HG02571 (cell line): Measurements from ENCODE around the gene TUBAL3.
"Not testable (repeated sequence)": the region's sequence is repeated elsewhere in the genome, so short reads cannot be mapped to it uniquely, and the experiment has no call there.

Experiments used
- ATAC-seq: cut with Tn5 transposase; IDR thresholded peaks from one replicate; pipeline ENCODE4 v1.9.1; 2021; ENCODE audit warnings: mild to moderate bottlenecking, moderate library complexity; ENCODE audit not compliant: unreplicated experiment

Gene TUBAL3

DNA sequence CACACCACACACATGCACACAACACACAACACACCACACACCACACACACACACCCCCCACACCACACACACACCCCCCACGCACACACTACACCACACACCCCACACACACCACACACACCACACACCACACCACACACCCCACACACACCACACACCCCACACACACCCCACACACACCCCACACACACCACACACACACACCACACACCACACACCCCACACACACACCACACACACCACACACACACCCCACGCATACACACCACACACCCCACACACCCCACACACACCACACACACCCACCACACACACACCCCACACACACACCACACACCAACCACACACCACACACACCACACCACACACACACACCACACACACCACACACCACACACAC, 23.4 kb downstream of the TUBAL3 start:
- ATAC-seq = no peak

DNA sequence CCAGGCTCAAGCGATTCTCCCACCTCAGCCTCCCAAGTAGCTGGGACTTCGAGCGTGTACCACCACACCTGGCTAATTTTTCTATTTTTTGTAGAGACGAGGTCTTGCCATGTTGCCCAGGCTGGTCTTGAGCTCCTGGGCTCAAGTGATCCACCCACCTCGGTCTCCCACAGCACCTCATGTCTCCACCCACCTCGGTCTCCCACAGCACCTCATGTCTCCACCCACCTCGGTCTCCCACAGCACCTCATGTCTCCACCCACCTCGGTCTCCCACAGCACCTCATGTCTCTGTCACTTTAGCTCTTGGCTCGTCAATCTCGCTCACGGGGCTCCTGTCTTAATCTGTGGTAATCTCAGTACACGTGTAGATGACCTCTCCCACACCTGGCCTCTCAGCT, 24.2 kb downstream of the TUBAL3 start:
- ATAC-seq = not testable (repeated sequence)

DNA sequence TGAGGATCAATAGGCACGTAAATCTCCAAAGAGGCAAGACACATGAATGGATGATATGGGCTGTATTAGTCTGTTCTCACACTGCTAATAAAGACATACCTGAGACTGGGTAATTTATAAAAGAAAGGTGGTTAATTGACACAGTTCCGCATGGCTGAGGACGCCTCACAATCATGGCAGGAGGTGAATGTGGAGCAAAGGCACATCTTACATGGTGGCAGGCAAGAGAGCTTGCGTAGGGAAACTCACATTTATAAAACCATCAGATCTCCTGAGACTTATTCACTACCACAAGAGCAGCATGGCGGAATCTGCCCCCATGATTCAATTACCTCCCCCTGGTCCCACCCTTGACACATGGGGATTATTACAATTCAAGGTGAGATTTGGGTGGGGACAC, 25.4 kb downstream of the TUBAL3 start:
- not testable (repeated sequence) for ATAC-seq

DNA sequence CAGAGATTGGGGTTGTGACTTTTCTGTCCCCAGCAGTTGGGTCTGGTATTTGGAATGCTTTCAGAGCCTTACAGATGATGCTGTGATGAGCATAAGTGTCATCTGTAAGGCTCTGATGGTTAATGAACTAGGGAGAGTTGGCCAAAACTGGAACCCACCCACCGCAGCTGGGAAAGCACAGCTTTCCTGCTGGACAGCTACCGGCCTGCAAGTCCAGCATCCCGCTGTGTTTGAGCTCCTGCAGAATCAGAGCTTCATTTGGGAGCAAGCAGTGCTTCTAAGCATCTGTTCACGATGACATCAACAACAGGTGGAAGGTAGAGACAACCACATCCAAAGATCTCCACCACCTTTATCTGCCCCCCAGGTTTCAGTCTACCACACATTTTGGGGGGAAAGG, 28.2 kb downstream of the TUBAL3 start:
- no peak for ATAC-seq

DNA sequence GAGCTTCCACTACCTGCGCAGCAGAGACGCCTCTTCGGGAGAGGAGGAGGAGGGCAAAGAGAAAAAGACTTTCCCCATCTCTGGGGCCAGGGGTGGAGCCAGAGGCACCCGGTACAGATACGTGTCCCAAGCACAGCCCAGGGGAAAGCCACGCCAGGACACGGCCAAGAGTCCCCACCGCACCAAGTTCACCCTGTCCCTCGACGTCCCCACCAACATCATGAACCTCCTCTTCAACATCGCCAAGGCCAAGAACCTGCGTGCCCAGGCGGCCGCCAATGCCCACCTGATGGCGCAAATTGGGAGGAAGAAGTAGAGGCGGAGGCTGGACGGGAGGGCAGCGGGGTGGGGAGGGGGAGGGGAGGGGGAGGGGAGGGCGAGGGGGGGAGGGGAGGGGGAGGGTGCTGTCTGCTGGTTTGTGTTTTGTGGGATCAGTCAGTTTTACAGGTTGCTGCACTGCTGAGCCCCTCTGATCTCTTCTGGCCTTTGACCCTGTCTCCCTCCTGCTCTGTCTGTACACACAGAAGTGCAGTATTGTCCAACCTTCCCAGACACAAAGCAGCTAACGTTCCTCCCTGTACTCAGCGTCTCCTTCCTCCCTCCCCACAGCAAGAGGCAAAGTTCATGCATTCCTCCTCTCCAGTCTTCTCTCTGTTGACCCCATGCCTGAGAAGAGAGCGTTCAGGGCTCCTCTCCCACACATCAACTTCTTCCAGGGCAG, 30.6 kb downstream of the TUBAL3 start:
- no peak for ATAC-seq

DNA sequence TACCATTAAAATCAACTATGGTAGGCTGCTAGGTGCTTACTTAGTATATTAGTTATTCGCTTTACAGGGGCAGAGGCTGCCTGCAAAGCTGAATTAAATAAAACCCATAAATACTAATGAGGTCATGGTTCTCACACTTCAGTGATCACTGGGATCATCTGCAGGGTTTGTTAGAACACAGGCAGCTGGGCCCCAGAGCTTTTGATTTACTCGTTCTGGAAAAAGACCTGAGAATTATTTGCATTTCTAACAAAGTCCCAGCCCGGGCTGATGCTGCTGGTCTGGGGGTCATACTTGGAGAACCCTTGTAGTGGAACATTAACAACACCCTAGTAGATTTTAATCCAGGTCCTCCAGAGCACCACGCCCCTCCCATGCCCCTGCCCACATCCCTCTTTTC, 31.3 kb downstream of the TUBAL3 start:
- no peak for ATAC-seq

DNA sequence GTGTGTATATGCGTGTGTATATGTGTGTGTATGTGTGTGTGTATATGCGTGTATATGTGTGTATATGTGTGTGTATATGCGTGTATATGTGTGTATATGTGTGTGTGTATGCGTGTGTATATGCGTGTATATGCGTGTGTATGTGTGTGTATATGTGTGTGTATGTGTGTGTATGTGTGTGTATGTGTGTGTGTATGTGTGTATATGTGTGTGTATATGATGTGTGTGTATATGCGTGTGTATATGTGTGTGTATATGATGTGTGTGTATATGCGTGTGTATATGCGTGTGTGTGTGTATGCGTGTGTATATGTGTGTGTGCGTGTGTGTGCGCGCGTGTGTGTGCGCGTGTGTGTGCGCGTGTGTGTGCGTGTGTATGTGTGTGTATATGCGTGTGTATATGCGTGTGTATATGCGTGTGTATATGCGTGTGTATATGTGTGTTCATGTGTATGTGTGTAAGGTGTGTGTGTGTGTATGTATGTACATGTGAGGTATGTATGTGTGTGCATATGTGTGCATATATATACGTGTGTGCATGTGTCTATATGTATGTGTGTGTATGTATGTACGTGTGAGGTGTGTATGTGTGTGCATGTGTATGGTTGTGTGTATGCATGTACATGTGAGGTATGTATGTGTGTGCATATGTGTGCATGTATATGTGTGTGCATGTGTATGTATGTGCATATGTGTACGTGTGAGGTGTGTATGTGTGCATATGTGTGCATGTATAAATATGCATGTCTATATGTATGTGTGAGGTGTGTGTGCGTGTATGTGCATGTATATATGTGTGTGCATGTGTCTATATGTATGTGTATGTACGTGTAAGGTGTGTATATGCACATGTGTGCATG, 33.9 kb downstream of the TUBAL3 start:
- ATAC-seq = no peak

DNA sequence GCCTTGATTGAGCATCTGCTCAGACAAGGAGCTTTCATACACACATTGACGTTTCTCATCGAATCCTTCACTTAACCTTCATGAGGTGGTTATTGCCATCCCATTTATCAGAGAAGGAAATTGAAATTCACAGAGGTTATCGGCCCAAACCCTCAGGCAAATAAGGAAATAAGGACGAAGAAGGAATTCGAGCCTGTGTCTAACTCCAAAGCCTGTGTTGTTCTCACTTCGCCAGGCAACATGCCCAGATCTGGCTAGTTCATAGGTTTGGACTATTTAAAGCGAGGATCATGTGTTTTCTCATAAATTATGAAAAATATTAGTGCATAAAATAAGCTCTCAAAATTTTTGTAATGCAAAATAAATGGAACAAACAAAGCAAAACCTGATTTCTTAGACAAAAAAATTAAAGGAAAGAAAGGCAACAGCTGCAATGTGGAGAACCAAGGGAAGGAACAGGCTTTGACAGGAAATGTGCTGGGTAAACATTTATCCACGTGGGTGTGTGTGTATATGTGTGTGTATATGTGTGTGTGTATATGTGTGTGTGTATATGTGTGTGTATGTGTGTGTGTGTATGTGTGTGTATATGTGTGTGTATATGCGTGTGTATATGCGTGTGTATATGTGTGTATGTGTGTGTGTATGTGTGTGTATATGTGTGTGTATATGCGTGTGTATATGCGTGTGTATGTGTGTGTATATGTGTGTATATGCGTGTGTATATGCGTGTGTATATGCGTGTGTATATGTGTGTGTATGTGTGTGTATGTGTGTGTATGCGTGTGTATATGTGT, 35.1 kb downstream of the TUBAL3 start:
- ATAC-seq = no peak

DNA sequence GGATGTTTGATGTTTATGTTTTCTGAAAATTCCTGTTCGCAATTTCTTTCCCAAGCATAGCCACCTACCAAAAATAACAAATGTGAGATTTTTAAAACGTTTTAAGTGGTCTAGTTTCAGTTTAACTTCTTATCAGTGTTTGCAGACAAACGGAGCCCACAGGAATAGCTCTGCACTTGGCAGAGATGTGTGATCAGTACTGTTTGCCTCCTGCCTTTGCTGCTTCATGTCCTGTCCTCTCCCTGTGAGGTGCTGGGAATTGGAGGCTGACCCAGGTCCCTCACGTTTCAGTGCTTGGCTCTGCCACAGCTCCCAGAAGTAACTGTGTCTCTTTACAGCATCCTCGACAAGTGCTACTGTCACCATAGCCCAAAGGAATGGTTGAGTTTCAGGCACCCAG, 38.7 kb downstream of the TUBAL3 start:
- no peak for ATAC-seq

DNA sequence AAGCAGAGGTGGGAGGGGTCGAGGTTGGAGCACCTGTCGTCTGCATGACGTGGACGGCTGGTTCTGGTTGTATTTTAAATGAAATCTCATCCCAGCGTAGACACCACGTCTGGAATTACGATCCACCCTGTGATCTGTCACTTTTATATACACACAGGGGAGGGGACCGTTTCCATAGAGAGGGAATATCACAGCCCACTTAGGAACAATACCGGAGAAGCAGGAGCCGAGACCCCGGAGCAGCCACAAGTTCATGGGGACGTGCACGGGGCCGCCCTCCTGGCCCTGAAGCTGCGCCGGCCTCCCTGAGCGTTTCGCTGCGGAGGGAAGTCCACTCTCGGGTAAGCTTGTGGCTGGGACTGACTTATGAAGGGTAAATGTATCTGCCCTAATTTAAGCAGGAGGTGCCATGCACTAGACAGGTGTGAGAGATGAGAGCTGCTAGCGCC, 39.7 kb downstream of the TUBAL3 start, which contains the start of gene UCN3:
Gene UCN3 (plus strand): TSS at position 77 of the 449 bp plus-strand sequence. CDS start 8,755 bp downstream, outside the sequence.
- ATAC-seq = no peak

DNA sequence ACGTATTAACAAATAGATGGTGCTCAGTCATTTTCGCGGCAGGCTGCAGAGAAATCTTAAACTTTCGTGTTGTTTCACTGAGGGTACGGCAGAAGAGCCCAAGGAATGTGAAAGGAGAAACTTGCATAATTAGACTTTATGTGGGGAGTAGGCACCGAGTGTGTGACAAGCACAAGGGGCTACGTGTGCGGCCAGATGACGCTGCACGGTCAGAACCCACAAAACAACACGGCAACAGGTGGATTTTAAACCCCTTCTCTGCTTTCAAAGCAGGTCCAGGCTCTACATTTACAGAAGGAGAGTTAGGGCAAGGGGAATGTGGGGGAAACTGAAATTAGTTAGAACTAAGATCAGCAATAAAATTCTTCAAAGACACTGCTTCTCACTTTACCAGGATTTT, 40.3 kb downstream of the TUBAL3 start:
- ATAC-seq = no peak

DNA sequence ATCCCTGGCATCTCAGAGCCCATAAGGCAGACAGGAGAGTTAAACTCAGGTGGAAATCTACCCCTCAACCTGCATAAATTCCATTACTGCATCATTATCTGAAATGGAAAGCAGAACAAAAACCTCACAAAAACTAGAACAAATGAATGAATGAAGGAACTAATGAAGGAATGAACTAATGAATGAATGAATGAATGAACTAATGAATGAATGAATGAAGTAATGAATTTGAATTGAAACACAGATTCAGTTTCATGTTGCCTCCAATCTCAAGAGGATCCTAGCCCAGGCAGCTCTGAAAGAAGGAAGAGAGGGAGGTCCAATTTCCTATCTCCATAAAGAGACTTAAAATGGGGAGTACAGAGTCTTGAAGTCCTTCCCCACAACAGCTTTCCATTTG, 41.8 kb downstream of the TUBAL3 start:
- no peak for ATAC-seq

DNA sequence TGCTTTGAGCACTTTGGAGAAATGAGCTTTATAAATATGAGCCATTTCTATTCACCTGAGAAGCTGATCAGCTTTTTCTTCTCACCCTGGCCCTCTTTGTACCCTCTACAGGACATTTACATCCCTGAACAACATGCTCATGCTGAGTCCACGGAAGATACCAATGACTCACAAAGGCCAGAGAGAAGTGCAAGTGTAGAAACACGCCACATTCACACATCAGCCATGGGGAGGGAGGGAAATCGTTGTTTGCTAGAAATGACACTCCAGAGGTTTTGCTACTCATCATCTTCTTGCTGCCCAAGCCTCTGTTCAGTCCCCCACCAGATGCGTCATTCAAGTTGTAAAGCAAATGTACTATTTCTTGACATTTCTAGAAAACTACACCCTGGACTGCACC, 42.7 kb downstream of the TUBAL3 start:
- no peak for ATAC-seq

DNA sequence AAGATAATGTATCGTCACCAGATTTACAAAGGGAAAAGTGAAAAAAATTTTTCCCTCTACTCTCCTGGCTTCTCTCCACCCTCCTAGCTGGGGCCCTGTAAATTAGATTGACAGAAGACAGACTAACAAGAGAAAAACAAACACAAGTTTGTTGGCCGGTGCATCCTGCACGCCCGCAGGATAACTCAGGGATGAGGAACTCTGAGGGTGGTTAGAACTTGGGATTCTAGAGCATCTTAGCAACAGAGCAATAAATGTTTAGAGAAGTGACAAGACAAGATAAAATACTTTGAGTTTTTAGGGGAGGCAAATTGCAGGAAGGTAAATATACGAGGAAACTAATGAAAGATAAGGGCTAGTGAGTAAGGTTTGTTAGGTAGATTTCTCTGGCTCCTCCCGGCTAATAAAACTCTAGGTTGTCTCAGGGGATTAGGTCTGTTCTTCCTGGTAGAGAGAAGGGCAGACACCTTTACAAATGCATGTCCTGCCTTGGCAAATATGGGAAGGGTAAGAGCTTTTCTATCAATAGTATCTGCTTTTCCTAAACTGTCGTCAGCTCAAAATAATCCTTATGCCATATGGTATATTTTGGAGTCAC, 44.2 kb downstream of the TUBAL3 start:
- ATAC-seq = no peak

DNA sequence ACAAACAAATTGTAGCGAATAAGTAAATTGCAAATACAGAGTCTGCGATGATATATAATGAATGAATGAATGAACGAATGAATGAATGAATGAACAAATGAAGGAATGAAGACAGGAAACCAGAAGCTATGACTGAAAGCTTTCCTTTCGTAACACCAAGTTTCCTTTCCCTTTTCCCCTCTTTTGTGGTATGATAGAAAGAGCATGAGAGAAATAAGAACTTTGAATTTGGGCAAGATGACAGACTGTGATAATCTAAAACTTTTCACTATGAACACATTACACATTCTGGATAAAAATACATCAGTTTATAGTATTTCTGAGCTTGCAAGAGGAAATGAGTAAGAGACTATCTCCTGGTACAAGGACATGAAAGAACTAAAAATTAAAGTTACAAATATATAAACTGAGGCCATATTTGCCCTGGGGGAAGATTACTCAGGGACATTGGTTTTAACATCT, 48.3 kb downstream of the TUBAL3 start:
- no peak for ATAC-seq

DNA sequence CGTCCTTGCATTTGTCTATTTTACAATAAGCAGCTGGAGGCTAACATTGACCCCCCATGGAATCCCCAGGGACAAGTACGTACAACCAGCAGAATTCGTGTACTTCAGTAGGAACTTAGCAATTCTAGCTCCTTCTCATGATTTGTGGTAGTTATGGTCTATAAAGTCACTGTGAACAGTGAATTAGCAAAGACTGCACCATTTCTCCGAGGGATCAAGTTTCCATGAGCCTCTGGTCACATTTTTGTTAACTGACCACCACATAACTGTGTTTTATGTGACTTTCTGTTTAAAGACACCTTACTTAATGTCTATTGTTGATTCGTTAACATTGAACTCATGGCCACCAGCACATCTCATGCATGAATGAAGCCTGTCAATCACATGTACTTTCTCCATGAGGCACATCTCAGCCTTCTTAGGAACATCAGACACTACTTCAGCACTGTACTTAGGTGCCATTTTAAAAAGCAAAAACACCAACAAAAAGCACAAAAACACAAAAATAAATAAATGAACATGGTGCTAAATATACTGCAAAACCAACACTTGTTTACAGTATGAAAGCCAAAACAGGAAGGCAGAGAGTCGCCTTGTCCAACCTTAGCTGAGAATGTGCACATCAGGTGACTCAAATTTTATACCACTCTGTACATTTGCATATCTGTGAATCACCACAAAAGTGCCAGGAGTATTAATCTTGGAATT, 48.9 kb downstream of the TUBAL3 start:
- no peak for ATAC-seq

DNA sequence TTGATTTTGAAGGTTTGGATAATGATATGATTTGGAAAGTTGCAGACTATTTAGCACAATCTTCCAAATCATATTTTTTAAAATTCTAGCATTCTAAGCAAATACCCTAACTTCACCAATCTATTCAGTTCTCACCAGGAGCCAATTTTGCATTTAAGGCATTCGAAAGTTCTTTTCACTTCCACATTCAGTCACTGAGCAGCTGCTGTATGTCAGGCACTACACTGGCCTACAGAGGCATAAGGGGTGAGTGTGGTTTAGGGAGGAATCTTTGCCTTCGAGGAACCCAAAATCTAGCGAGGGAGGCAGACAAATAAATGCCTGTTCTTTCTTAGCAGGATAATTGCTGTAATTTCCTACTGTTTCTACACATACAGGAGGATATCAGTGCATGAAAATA, 50.6 kb downstream of the TUBAL3 start:
- no peak for ATAC-seq

DNA sequence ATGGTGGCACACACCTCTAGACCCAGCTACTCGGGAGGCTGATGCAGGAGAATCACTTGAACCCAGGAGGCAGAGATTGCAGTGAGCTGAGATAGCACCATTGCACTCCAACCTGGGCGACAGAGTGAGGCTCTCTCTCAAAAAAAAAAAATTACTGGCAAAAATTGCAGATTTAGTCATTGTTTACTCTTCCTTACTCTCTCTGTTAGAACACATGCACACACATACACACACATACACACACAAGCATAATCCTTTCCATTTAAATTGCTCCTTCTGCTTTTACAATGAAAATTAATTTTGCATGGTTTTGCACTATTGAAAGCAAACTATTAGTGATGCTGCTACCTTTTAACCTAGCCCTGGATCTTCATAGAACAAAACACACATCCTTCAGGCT, 55.3 kb downstream of the TUBAL3 start:
- ATAC-seq = no peak

DNA sequence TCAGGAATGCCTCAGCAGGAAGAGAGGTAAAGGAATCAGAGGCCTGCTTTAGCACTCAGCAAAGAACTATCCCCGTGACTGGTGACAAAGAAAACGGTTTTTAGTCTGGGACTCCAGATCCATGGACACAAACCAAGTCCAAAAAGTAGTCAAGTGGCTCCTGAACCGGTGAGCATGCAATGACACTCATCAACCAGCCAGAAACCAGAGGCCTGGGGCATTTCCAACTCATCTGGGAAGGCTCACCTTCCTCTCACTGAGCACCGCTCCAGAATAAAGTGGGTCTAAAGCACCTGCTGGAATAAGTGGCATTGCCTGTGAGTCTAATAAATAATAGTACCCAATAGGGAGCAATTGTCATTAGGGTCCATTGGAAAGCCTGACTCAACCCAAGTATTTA, 57.7 kb downstream of the TUBAL3 start:
- no peak for ATAC-seq

DNA sequence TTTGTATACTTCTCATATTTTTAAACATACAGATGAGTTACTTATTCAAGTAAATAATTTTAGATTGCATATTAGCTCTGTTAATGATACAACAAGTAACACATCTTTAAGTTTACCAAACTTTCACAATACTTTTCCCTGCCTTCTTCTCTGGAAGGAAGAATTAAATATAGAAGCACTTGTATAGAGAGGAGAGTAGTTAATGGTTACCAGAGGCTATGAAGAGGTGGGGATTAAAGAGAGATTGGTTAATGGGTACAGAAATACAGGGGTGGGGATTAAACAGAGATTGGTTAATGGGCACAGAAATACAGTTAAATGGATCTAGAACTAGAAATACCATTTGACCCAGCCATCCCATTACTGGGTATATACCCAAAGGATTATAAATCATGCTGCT, 59.9 kb downstream of the TUBAL3 start:
- no peak for ATAC-seq
